HG03558 (cell line): Measurements from ENCODE around the gene PCDHGA9.
"Not testable (repeated sequence)": the region's sequence is repeated elsewhere in the genome, so short reads cannot be mapped to it uniquely, and the experiment has no call there.

Experiments used
- ATAC-seq: cut with Tn5 transposase; IDR thresholded peaks from one replicate; pipeline ENCODE4 v1.9.1; 2021; ENCODE audit warnings: moderate number of reproducible peaks; ENCODE audit not compliant: unreplicated experiment; ENCODE audit errors: extremely low read depth

The PCDHGA9 gene

GRCh38 chr5:141382469-141383294 lies 19.9 kb upstream of the PCDHGA9 start, which contains the start of gene PCDHGA7:
Gene PCDHGA7, plus strand, starts transcription at chr5:141382742. Its CDS starts 158 bp downstream, at chr5:141382900.
- no peak for ATAC-seq

GRCh38 chr5:141383345-141383744 lies 19.2 kb upstream of the PCDHGA9 start:
- no peak for ATAC-seq

DNA sequence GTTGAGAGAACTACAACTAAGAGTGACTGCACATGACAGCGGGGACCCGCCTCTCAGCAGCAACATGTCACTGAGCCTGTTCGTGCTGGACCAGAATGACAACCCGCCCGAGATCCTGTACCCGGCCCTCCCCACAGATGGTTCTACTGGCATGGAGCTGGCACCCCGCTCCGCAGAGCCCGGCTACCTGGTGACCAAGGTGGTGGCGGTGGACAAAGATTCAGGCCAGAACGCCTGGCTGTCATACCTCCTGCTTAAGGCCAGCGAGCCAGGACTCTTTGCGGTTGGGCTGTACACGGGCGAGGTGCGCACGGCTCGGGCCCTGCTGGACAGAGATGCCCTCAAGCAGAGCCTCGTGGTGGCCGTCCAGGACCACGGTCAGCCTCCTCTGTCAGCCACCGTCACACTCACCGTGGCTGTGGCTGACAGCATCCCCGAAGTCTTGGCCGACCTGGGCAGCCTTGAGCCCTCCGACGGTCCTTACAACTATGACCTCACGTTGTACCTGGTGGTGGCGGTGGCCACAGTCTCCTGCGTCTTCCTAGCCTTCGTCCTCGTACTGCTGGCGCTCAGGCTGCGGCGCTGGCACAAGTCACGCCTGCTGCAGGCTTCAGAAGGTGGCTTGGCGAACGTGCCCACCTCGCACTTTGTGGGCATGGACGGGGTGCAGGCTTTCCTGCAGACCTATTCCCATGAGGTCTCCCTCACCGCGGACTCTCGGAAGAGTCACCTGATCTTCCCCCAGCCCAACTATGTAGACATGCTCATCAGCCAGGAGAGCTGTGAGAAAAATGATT lies 17.9 kb upstream of the PCDHGA9 start:
- ATAC-seq: no peak

- not testable (repeated sequence) for ATAC-seq
These were observed 14.8 kb upstream of the PCDHGA9 start, which contains the start of gene PCDHGB4 for GRCh38 chr5:141387557-141388311. Gene PCDHGB4, plus strand, starts transcription at chr5:141387698. Its CDS starts 187 bp downstream, at chr5:141387885.

DNA sequence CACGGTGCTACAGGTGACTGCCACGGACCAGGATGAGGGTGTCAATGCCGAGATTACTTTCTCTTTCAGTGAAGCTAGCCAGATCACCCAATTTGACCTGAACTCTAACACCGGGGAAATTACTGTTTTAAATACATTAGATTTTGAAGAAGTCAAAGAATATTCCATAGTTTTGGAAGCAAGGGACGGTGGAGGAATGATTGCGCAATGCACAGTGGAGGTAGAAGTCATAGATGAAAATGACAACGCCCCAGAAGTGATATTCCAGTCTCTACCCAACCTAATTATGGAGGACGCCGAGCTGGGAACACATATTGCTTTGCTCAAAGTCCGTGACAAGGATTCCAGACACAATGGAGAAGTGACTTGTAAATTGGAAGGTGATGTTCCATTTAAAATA lies 13.9 kb upstream of the PCDHGA9 start:
- ATAC-seq: no peak

DNA sequence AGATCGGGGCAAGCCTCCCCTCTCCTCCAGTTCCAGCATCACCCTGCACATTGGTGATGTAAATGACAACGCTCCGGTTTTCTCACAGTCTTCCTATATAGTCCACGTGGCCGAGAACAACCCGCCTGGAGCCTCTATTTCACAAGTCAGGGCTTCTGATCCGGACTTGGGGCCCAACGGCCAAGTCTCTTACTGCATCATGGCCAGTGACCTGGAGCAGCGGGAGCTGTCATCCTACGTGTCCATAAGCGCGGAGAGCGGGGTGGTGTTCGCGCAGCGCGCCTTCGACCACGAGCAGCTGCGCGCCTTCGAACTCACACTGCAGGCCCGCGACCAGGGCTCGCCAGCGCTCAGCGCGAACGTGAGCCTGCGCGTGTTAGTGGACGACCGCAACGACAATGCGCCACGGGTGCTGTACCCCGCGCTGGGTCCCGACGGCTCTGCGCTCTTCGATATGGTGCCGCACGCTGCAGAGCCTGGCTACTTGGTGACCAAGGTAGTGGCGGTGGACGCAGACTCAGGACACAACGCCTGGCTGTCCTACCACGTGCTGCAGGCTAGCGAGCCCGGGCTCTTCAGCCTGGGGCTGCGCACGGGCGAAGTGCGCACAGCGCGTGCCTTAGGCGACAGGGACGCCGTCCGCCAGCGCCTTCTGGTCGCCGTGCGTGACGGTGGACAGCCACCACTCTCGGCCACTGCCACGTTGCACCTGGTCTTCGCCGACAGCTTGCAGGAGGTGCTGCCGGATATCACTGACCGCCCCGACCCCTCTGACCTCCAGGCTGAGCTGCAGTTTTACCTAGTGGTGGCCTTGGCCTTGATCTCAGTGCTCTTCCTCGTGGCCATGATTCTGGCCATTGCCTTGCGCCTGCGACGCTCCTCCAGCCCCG lies 13.2 kb upstream of the PCDHGA9 start:
- ATAC-seq: no peak

DNA sequence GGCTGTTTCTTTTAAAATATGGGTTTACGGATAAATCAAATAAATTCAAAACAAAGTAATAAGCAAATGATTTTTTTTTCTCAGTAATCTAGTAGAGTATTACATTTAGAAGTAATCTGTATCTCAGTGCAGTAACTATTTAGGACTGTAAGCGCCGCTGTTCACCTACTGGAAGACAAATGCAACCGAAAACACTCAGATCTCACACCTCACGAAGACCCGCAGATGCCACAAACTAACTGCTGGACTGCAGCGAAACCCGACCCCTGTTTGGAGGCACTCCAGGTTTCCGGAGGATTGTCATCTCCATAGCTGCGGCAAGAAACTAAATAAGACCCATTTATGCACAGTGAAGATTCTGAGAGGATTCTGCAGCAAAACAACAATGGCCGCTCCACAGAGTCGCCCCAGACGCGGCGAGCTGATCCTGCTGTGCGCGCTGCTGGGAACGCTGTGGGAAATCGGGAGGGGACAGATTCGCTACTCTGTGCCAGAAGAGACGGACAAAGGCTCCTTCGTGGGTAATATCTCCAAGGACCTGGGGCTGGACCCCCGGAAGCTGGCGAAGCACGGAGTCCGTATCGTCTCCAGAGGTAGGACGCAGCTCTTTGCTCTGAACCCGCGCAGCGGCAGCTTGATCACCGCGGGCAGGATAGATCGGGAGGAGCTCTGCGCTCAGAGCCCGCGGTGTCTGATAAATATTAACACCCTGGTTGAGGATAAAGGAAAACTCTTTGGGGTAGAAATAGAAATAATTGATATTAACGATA lies 10.0 kb upstream of the PCDHGA9 start, which contains the start of gene PCDHGA8:
PCDHGA8 (plus strand) TSS at position 205 of the 770 bp plus-strand sequence; CDS start at position 386, 181 bp downstream.
- ATAC-seq: no peak

DNA sequence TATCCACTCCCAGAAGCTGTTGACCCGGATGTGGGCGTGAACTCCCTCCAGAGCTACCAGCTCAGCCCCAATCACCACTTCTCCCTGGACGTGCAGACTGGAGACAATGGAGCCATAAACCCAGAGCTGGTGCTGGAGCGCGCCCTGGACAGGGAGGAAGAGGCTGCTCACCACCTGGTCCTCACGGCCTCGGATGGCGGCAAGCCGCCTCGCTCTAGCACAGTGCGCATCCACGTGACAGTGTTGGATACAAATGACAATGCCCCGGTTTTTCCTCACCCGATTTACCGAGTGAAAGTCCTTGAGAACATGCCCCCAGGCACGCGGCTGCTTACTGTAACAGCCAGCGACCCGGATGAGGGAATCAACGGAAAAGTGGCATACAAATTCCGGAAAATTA lies 9.3 kb upstream of the PCDHGA9 start:
- ATAC-seq: no peak

GRCh38 chr5:141394401-141395187 lies 8.0 kb upstream of the PCDHGA9 start:
- not testable (repeated sequence) for ATAC-seq

DNA sequence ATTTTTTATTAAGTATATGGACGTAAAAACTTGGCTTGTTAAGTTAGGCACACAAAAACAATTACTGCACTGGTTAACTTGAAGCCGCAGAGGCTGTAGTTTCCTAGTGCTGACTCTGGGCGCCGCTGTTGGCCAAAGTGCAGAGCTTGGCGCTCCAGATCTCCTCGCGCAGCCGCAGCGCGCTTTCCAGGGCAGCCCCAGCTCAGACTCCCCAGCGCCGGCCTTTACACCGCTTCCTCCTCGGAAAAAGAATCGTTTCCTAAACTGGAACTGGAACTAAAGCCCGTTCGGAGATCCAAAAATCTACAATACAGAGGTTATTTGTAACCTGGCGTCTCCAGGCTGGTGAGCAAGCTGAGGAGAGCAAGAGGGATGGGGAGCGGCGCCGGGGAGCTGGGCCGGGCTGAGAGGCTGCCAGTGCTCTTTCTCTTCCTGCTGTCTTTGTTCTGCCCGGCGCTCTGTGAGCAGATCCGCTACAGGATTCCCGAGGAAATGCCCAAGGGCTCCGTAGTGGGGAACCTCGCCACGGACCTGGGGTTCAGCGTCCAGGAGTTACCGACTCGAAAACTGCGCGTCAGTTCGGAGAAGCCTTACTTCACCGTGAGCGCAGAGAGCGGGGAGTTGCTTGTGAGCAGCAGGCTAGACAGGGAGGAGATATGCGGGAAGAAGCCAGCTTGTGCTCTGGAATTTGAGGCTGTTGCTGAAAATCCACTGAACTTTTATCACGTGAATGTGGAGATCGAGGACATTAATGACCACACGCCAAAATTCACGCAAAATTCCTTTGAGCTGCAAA lies 4.6 kb upstream of the PCDHGA9 start, which contains the start of gene PCDHGB5:
PCDHGB5 (plus strand) TSS at position 192 of the 796 bp plus-strand sequence; CDS start at position 373, 181 bp downstream.
- ATAC-seq: not testable (repeated sequence)

DNA sequence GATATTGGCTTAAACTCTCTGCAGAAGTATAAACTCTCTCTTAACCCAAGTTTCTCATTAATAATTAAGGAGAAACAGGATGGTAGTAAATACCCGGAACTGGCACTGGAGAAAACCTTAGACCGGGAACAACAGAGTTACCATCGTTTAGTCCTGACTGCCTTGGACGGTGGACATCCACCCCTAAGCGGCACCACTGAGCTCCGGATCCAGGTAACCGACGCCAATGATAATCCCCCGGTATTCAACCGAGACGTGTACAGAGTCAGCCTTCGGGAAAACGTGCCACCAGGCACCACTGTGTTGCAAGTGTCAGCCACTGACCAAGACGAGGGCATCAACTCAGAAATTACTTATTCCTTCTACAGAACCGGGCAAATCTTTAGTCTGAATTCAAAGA lies 4.0 kb upstream of the PCDHGA9 start:
- ATAC-seq: no peak

- ATAC-seq: no peak
These were observed 2.9 kb upstream of the PCDHGA9 start for GRCh38 chr5:141399555-141400258.

- ATAC-seq: no peak
These were observed 809 bp downstream of the PCDHGA9 start for GRCh38 chr5:141403387-141403786.

- not testable (repeated sequence) for ATAC-seq
These were observed 5.4 kb downstream of the PCDHGA9 start, which contains the start of gene PCDHGB6 for GRCh38 chr5:141407790-141408505. Gene PCDHGB6, plus strand, starts transcription at chr5:141408021. Its CDS starts 182 bp downstream, at chr5:141408203.

DNA sequence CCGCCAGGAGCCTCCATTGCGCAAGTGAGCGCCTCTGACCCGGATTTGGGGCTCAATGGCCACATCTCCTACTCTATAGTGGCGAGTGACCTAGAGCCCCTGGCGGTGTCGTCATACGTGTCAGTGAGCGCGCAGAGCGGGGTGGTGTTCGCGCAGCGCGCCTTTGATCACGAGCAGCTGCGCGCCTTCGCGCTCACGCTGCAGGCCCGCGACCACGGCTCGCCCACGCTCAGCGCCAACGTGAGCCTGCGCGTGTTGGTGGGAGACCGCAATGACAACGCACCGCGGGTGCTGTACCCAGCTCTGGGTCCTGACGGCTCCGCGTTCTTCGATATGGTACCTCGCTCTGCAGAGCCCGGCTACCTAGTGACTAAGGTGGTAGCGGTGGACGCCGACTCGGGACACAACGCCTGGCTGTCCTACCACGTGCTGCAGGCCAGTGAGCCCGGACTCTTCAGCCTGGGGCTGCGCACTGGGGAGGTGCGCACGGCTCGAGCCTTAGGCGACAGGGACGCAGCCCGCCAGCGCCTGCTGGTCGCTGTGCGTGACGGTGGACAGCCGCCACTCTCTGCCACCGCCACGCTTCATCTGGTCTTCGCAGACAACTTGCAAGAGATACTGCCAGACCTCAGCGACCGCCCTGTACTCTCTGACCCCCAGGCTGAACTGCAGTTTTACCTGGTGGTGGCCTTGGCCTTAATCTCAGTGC lies 7.2 kb downstream of the PCDHGA9 start:
- no peak for ATAC-seq
